ENCODE measurements around the gene ELOVL7. TPM values are rescaled to one million over a fixed set of nuclear protein-coding genes. Genes with fewer than 3 reads are reported as not detected.

ELOVL7 gene
- total RNA-seq, 1 experiment from 2014 or later: 20.0 TPM

DNA sequence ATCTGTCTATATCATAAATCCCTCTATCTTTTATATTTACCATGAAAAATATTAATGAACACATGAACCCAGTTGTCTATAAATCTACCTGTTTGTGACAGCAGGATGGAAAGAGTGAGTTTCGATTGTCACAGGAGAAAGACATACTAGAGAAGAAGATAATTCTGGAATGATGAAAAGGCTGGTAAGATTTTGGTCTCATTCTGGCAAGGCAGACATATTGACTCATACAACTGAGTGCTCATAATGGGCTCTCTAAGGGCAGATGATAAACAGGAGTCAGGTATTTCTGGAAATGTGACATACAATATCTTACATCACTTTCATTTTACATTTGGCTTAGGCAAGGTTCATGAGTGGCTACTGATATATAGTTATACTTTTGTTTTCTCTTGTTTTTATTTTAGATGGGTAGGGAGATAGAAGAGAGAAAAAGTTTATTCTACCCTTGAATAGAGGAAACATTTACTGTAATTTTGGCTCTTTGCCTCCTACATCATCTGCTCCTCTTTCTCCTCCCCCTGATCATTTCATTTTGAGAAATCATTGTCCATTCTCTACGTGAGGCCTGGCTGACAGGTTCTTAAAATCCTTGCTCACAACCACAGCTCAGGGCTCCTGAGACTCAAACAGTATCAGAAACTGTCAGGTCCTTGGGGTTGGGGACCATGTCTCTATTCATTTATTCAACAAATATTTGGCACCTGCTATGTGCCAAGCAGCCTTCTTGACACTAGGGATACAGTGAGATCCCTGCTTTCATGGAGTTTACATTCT lies 14.4 kb downstream of the ELOVL7 start:
- BruUV-seq (replicated peaks): no TSS peak
- RAD21 ChIA-PET (ENCODE audit: low non-redundant PET in 1 of 2, low total read pairs in 2 of 2, uncharacterized antibody in 2 of 2, unreplicated experiment in 2 of 2): no interaction called here
- DNase-seq (ENCODE audit: low read depth, low spot score) (no peak), ATAC-seq (no peak)
- H3K27me3 ChIP-seq (ENCODE audit: insufficient read depth, low read length): no peaks in the 10 kb centered on the region
- no peaks in the 10 kb centered on the region for H3K9me2 ChIP-seq (ENCODE audit: insufficient read depth)
- intact Hi-C loops (cut with micrococcal nuclease): no loop called here
- H3K27ac ChIP-seq (ENCODE audit: low read depth, low read length): no peak overlapping the region
- no peaks in the 10 kb centered on the region for H3K36me3 ChIP-seq (ENCODE audit: control insufficient read depth in 1 of 2, insufficient read depth in 2 of 2, low read length in 2 of 2)
- H4K20me1 ChIP-seq (ENCODE audit: insufficient read depth): no peaks in the 10 kb centered on the region
- no peak for TF ChIP-seq SIN3A (IDR thresholded peaks at IDR 0.05; ENCODE audit: low read depth)
- TF ChIP-seq SRF (IDR thresholded peaks at IDR 0.05; ENCODE audit: low read depth): no peak
- TF ChIP-seq ZNF274 (IDR thresholded peaks at IDR 0.05; ENCODE audit: low read depth, low read length): no peak
- no peak for TF ChIP-seq JUND (IDR thresholded peaks at IDR 0.05)
- no peak for TF ChIP-seq TCF7L2 (IDR thresholded peaks at IDR 0.05; ENCODE audit: borderline replicate concordance, extremely low read depth, insufficient read depth, insufficient read length)
- TF ChIP-seq, protein P1, sequence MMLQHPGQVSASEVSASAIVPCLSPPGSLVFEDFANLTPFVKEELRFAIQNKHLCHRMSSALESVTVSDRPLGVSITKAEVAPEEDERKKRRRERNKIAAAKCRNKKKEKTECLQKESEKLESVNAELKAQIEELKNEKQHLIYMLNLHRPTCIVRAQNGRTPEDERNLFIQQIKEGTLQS (IDR thresholded peaks at IDR 0.05): no peak
- no peak for TF ChIP-seq ELF1 (IDR thresholded peaks at IDR 0.05; ENCODE audit: borderline replicate concordance, low read depth)
- TF ChIP-seq, protein P2, sequence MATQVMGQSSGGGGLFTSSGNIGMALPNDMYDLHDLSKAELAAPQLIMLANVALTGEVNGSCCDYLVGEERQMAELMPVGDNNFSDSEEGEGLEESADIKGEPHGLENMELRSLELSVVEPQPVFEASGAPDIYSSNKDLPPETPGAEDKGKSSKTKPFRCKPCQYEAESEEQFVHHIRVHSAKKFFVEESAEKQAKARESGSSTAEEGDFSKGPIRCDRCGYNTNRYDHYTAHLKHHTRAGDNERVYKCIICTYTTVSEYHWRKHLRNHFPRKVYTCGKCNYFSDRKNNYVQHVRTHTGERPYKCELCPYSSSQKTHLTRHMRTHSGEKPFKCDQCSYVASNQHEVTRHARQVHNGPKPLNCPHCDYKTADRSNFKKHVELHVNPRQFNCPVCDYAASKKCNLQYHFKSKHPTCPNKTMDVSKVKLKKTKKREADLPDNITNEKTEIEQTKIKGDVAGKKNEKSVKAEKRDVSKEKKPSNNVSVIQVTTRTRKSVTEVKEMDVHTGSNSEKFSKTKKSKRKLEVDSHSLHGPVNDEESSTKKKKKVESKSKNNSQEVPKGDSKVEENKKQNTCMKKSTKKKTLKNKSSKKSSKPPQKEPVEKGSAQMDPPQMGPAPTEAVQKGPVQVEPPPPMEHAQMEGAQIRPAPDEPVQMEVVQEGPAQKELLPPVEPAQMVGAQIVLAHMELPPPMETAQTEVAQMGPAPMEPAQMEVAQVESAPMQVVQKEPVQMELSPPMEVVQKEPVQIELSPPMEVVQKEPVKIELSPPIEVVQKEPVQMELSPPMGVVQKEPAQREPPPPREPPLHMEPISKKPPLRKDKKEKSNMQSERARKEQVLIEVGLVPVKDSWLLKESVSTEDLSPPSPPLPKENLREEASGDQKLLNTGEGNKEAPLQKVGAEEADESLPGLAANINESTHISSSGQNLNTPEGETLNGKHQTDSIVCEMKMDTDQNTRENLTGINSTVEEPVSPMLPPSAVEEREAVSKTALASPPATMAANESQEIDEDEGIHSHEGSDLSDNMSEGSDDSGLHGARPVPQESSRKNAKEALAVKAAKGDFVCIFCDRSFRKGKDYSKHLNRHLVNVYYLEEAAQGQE (IDR thresholded peaks at IDR 0.05; ENCODE audit: low read depth): no peak
- TF ChIP-seq RAD21 (IDR thresholded peaks at IDR 0.05; ENCODE audit: low read depth): no peak
- no peak for TF ChIP-seq YY1 (IDR thresholded peaks at IDR 0.05; ENCODE audit: extremely low read depth, insufficient replicate concordance, low read depth, low read length)
- no peak for TF ChIP-seq EZH2phosphoT487 (IDR thresholded peaks at IDR 0.05; ENCODE audit: borderline replicate concordance)
- no peak for TF ChIP-seq CBX3 (IDR thresholded peaks at IDR 0.05; ENCODE audit: low read depth)
- TF ChIP-seq, protein P3, sequence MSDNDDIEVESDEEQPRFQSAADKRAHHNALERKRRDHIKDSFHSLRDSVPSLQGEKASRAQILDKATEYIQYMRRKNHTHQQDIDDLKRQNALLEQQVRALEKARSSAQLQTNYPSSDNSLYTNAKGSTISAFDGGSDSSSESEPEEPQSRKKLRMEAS (IDR thresholded peaks at IDR 0.05): no peak
- TF ChIP-seq ZFX (IDR thresholded peaks at IDR 0.05): no peak
- TF ChIP-seq EZH2 (IDR thresholded peaks at IDR 0.05): no peak
- TF ChIP-seq, protein P4, sequence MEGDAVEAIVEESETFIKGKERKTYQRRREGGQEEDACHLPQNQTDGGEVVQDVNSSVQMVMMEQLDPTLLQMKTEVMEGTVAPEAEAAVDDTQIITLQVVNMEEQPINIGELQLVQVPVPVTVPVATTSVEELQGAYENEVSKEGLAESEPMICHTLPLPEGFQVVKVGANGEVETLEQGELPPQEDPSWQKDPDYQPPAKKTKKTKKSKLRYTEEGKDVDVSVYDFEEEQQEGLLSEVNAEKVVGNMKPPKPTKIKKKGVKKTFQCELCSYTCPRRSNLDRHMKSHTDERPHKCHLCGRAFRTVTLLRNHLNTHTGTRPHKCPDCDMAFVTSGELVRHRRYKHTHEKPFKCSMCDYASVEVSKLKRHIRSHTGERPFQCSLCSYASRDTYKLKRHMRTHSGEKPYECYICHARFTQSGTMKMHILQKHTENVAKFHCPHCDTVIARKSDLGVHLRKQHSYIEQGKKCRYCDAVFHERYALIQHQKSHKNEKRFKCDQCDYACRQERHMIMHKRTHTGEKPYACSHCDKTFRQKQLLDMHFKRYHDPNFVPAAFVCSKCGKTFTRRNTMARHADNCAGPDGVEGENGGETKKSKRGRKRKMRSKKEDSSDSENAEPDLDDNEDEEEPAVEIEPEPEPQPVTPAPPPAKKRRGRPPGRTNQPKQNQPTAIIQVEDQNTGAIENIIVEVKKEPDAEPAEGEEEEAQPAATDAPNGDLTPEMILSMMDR (IDR thresholded peaks at IDR 0.05 in 2 of 3, conservative IDR thresholded peaks at IDR 0.05 in 1 of 3; ENCODE audit: borderline replicate concordance in 1 of 3, insufficient read depth in 1 of 3, low read depth in 2 of 3, low read length in 2 of 3): no peak
- no peak for TF ChIP-seq FOSL1 (IDR thresholded peaks at IDR 0.05; ENCODE audit: low read depth)
- no peak for TF ChIP-seq POLR2AphosphoS5 (IDR thresholded peaks at IDR 0.05; ENCODE audit: low read depth, low read length)
- TF ChIP-seq, protein P5, sequence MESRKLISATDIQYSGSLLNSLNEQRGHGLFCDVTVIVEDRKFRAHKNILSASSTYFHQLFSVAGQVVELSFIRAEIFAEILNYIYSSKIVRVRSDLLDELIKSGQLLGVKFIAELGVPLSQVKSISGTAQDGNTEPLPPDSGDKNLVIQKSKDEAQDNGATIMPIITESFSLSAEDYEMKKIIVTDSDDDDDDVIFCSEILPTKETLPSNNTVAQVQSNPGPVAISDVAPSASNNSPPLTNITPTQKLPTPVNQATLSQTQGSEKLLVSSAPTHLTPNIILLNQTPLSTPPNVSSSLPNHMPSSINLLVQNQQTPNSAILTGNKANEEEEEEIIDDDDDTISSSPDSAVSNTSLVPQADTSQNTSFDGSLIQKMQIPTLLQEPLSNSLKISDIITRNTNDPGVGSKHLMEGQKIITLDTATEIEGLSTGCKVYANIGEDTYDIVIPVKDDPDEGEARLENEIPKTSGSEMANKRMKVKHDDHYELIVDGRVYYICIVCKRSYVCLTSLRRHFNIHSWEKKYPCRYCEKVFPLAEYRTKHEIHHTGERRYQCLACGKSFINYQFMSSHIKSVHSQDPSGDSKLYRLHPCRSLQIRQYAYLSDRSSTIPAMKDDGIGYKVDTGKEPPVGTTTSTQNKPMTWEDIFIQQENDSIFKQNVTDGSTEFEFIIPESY (IDR thresholded peaks at IDR 0.05; ENCODE audit: extremely low read depth, insufficient replicate concordance, low read length): no peak
- no peak overlapping the region for H2AFZ ChIP-seq (ENCODE audit: low read depth, low read length, poor library complexity, severe bottlenecking)
- no peaks in the 10 kb centered on the region for H3K4me1 ChIP-seq (ENCODE audit: control insufficient read depth in 1 of 2, insufficient read depth in 2 of 2, low read length in 2 of 2)
- CTCF ChIA-PET: no interaction called here
- H3K4me3 ChIP-seq (replicated peaks in 1 of 2; ENCODE audit: low read depth in 1 of 2, low read length in 2 of 2): no peak overlapping the region
- H3K9ac ChIP-seq (ENCODE audit: low read length): no peak overlapping the region
- POLR2A ChIA-PET: no interaction called here
- no peaks in the 10 kb centered on the region for H3K9me3 ChIP-seq (ENCODE audit: control insufficient read depth in 1 of 2, insufficient read depth in 1 of 2, low read depth in 1 of 2, low read length in 2 of 2)
- H3K4me2 ChIP-seq (ENCODE audit: low read length): no peak overlapping the region
- H3K79me2 ChIP-seq (ENCODE audit: insufficient read depth, low read length): peaks cover 16% of the 10 kb centered on the region
